Stimulated activated memory B cell treated with anti-CD40 and anti-IgM and Interleukin-4, amounts not matched to agents 10 μg/mL and 1 μg/mL and 100 μg/mL, for 72 hours (primary cell): ENCODE results near the gene SNX25.
A peak's percentile ranks its signal among the peaks of the same experiment; 100 is the strongest.

Source experiments
- ATAC-seq: fragments of 150-1000 bp; cut with Tn5 transposase; 2 replicates; pipeline ENCODE4 v1.10.0; 2021
- H3K27ac Mint-ChIP-seq: one replicate; pipeline ENCODE4 v1.8.0; 2022; ENCODE audit warnings: mild to moderate bottlenecking, mixed read lengths
- H3K27me3 Mint-ChIP-seq: one replicate; pipeline ENCODE4 v1.8.0; 2022; ENCODE audit warnings: mixed read lengths
- H3K36me3 Mint-ChIP-seq: one replicate; pipeline ENCODE4 v1.8.0; 2022; ENCODE audit warnings: mixed read lengths
- H3K4me1 Mint-ChIP-seq: one replicate; pipeline ENCODE4 v1.8.0; 2022; ENCODE audit warnings: mixed read lengths
- H3K4me3 Mint-ChIP-seq: one replicate; pipeline ENCODE4 v1.8.0; 2022; ENCODE audit warnings: mild to moderate bottlenecking, moderate library complexity, mixed read lengths
- H3K9me3 Mint-ChIP-seq: one replicate; pipeline ENCODE4 v1.8.0; 2022; ENCODE audit warnings: mixed read lengths

The SNX25 gene

GRCh38 chr4:185286571-185286970 is 77.2 kb downstream of the SNX25 start:
- Mint-ChIP-seq H3K27ac (peak overlapping the region; percentile 59), H3K9me3 (no peaks in the 10 kb centered on the region), H3K4me3 (no peak overlapping the region), H3K36me3 (peaks cover 47% of the 10 kb centered on the region), H3K27me3 (no peaks in the 10 kb centered on the region), H3K4me1 (peaks cover 9% of the 10 kb centered on the region)
- no peak for ATAC-seq

- H3K4me3 Mint-ChIP-seq = no peak overlapping the region
- peaks cover 52% of the 10 kb centered on the region for H3K36me3 Mint-ChIP-seq
- no peaks in the 10 kb centered on the region for H3K9me3 Mint-ChIP-seq
- H3K4me1 Mint-ChIP-seq = peaks cover 9% of the 10 kb centered on the region
- H3K27me3 Mint-ChIP-seq = no peaks in the 10 kb centered on the region
- ATAC-seq = no peak
- H3K27ac Mint-ChIP-seq = no peak overlapping the region
These were observed 77.6 kb downstream of the SNX25 start for GRCh38 chr4:185287031-185287430.

- Mint-ChIP-seq H3K27me3 (no peaks in the 10 kb centered on the region), H3K27ac (no peak overlapping the region), H3K4me3 (no peak overlapping the region), H3K9me3 (no peaks in the 10 kb centered on the region), H3K4me1 (no peaks in the 10 kb centered on the region), H3K36me3 (peaks cover 63% of the 10 kb centered on the region)
- no peak for ATAC-seq
These were observed 80.7 kb downstream of the SNX25 start for GRCh38 chr4:185290018-185290607.

GRCh38 chr4:185290656-185291055 is 81.3 kb downstream of the SNX25 start:
- no peak for ATAC-seq
- H3K9me3 Mint-ChIP-seq = no peaks in the 10 kb centered on the region
- H3K4me1 Mint-ChIP-seq = no peaks in the 10 kb centered on the region
- H3K27me3 Mint-ChIP-seq = no peaks in the 10 kb centered on the region
- no peak overlapping the region for H3K4me3 Mint-ChIP-seq
- H3K27ac Mint-ChIP-seq = no peak overlapping the region
- H3K36me3 Mint-ChIP-seq = peaks cover 69% of the 10 kb centered on the region

- H3K9me3 Mint-ChIP-seq = no peaks in the 10 kb centered on the region
- no peak overlapping the region for H3K4me3 Mint-ChIP-seq
- no peak for ATAC-seq
- no peaks in the 10 kb centered on the region for H3K27me3 Mint-ChIP-seq
- no peak overlapping the region for H3K27ac Mint-ChIP-seq
- H3K4me1 Mint-ChIP-seq = no peaks in the 10 kb centered on the region
- H3K36me3 Mint-ChIP-seq = peaks cover 82% of the 10 kb centered on the region
These were observed 83.8 kb downstream of the SNX25 start for GRCh38 chr4:185293202-185293601.

GRCh38 chr4:185296665-185297460 is 87.5 kb downstream of the SNX25 start:
- Mint-ChIP-seq H3K36me3 (peaks cover 55% of the 10 kb centered on the region), H3K27ac (no peak overlapping the region), H3K4me1 (peaks cover 6% of the 10 kb centered on the region), H3K27me3 (no peaks in the 10 kb centered on the region), H3K9me3 (no peaks in the 10 kb centered on the region), H3K4me3 (no peak overlapping the region)
- no peak for ATAC-seq

GRCh38 chr4:185298728-185299430 is 89.5 kb downstream of the SNX25 start:
- Mint-ChIP-seq H3K27ac (peak overlapping the region; percentile 9), H3K4me3 (no peak overlapping the region), H3K9me3 (no peaks in the 10 kb centered on the region), H3K4me1 (peaks cover 6% of the 10 kb centered on the region), H3K27me3 (no peaks in the 10 kb centered on the region), H3K36me3 (peaks cover 39% of the 10 kb centered on the region)
- no peak for ATAC-seq

- Mint-ChIP-seq H3K9me3 (no peaks in the 10 kb centered on the region), H3K4me3 (no peak overlapping the region), H3K4me1 (peaks cover 28% of the 10 kb centered on the region), H3K27me3 (no peaks in the 10 kb centered on the region), H3K36me3 (peaks cover 10% of the 10 kb centered on the region), H3K27ac (peak overlapping the region; percentile 57)
- ATAC-seq = peak; percentile 8
These were observed 95.1 kb downstream of the SNX25 start for GRCh38 chr4:185304541-185304940.

- H3K9me3 Mint-ChIP-seq = no peaks in the 10 kb centered on the region
- H3K4me3 Mint-ChIP-seq = no peak overlapping the region
- ATAC-seq = peak; percentile 75
- no peaks in the 10 kb centered on the region for H3K27me3 Mint-ChIP-seq
- peak overlapping the region; percentile 57 for H3K27ac Mint-ChIP-seq
- H3K36me3 Mint-ChIP-seq = peaks cover 14% of the 10 kb centered on the region
- peaks cover 34% of the 10 kb centered on the region for H3K4me1 Mint-ChIP-seq
These were observed 95.7 kb downstream of the SNX25 start for GRCh38 chr4:185304944-185305690.

GRCh38 chr4:185305979-185306442 is 96.6 kb downstream of the SNX25 start:
- Mint-ChIP-seq H3K4me1 (peaks cover 43% of the 10 kb centered on the region), H3K36me3 (peaks cover 21% of the 10 kb centered on the region), H3K4me3 (no peak overlapping the region), H3K27ac (no peak overlapping the region), H3K27me3 (no peaks in the 10 kb centered on the region), H3K9me3 (no peaks in the 10 kb centered on the region)
- ATAC-seq = no peak

- H3K4me1 Mint-ChIP-seq = peaks cover 52% of the 10 kb centered on the region
These were observed 97.9 kb downstream of the SNX25 start for GRCh38 chr4:185307136-185307950.

GRCh38 chr4:185309770-185310169 is 100.4 kb downstream of the SNX25 start:
- peaks cover 48% of the 10 kb centered on the region for H3K4me1 Mint-ChIP-seq
- H3K27ac Mint-ChIP-seq = peak overlapping the region; percentile 50
- ATAC-seq = peak; percentile 90
- H3K36me3 Mint-ChIP-seq = peaks cover 51% of the 10 kb centered on the region
- no peak overlapping the region for H3K4me3 Mint-ChIP-seq
- H3K9me3 Mint-ChIP-seq = no peaks in the 10 kb centered on the region
- H3K27me3 Mint-ChIP-seq = no peaks in the 10 kb centered on the region

More at GRCh38 chr4:185307136-185307950, 97.9 kb downstream of the SNX25 start:
- H3K36me3 Mint-ChIP-seq = peaks cover 29% of the 10 kb centered on the region
- no peaks in the 10 kb centered on the region for H3K27me3 Mint-ChIP-seq
- no peak for ATAC-seq
- no peaks in the 10 kb centered on the region for H3K9me3 Mint-ChIP-seq
- H3K4me3 Mint-ChIP-seq = no peak overlapping the region
- H3K27ac Mint-ChIP-seq = no peak overlapping the region

GRCh38 chr4:185311113-185311888 is 101.9 kb downstream of the SNX25 start:
- no peaks in the 10 kb centered on the region for H3K9me3 Mint-ChIP-seq
- peaks cover 62% of the 10 kb centered on the region for H3K36me3 Mint-ChIP-seq
- H3K4me3 Mint-ChIP-seq = no peak overlapping the region
- ATAC-seq = no peak
- H3K27me3 Mint-ChIP-seq = no peaks in the 10 kb centered on the region
- peaks cover 44% of the 10 kb centered on the region for H3K4me1 Mint-ChIP-seq
- peak overlapping the region; percentile 42 for H3K27ac Mint-ChIP-seq

GRCh38 chr4:185312699-185313098 is 103.3 kb downstream of the SNX25 start:
- no peak overlapping the region for H3K27ac Mint-ChIP-seq
- no peak overlapping the region for H3K4me3 Mint-ChIP-seq
- H3K4me1 Mint-ChIP-seq = peaks cover 37% of the 10 kb centered on the region
- H3K27me3 Mint-ChIP-seq = no peaks in the 10 kb centered on the region
- no peaks in the 10 kb centered on the region for H3K9me3 Mint-ChIP-seq
- H3K36me3 Mint-ChIP-seq = peaks cover 76% of the 10 kb centered on the region
- ATAC-seq = no peak
